Colon (tissue), 2 donors: ENCODE measurements around the gene F2RL2.

ENCODE experiments used
- FAIRE-seq: peaks from 2 replicates; lab custom pipeline; 2012; peaks lifted over from hg19 to GRCh38; lab: Jason Lieb, UNC
- donor health status: control.
- donor health status: control.

Gene F2RL2

DNA sequence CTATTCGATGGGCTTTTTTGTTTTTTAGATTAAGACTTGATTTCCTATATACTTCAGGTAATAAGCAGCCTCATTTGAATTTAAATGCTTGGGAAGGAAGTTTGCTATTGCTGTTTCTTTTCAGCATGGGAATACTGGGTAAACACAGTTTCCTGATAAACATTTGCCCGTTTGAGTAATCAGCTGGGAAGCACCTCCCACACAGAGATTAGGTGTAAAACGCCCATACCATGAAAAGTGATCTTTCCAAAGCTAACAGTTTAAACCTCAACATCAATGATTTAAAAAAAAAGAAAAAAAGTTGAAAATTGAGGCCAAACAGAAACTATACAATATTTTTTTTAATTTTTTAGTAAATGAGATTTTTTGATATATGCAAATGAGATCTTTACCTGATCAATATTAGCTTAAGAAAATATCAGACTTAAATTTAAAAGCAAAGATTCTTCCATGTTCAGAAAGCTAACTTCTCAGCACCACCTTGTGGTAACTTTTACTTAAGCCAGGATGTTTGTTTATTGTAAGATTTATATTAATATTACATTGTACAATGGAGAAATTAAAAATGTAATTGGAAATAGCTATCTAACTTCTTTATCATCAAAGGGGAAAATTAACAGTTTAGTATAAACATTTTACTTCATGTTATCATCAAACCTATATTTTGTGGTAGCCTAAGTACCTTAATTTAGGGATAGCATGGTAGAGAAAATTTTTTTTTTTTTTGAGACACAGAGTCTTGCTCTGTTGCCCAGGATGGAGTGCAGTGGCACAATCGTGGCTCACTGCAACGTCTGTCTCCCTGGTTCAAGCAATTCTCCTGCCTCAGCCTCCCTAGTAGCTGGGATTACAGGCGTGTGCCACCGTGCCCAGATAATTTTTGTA lies 39.8 kb downstream of the F2RL2 start:
- peak; percentile 89 for FAIRE-seq

GRCh38 chr5:76582230-76583162 lies 40.7 kb downstream of the F2RL2 start:
- FAIRE-seq = no peak

GRCh38 chr5:76580981-76581380 lies 42.2 kb downstream of the F2RL2 start:
- no peak for FAIRE-seq

GRCh38 chr5:76579166-76579937 lies 43.9 kb downstream of the F2RL2 start:
- FAIRE-seq = no peak

DNA sequence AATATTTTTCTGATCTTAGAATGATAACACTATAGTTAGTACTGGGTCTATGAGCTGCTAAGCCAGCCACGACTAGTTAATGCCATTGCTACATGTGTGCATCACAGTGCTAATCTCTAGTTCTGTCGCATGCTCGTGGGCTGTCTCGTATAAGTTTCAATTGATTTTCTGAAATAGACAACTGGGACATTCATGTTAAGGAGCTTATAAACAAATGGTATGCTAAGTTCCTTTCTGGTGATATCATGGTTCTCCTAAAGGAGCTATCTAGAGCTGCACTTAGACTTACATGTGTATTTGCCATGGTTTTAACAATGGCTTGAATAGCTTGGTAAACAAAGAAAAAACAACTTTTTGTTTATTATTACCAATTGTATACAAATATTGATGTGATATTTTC lies 46.2 kb downstream of the F2RL2 start:
- no peak for FAIRE-seq

- no peak for FAIRE-seq
These were observed 46.8 kb downstream of the F2RL2 start for GRCh38 chr5:76576450-76576849.

DNA sequence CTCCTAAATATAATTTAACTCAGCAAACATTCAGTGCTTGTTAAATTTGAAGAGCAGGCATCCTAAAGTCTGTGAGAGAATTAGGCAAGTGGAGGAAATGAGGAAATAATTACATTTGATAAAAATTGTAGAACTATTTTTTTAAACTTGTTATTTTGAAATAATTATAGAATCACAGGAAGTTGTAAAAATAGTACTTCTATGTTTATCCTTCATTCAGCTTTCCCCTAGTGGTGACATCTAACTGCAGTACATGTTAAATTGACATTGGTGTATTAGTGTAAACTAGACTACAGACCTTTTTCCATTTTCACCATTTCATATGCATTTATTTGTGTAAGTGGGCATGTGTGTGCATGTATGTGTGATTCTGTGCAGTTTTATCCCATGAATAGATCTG lies 51.6 kb downstream of the F2RL2 start:
- peak; percentile 21 for FAIRE-seq

- FAIRE-seq = no peak
These were observed 53.0 kb downstream of the F2RL2 start for GRCh38 chr5:76570153-76570552.
